ENCODE results near the gene TRAPPC12. TPM values are rescaled to one million over a fixed set of nuclear protein-coding genes. Genes with fewer than 3 reads are reported as not detected.

The TRAPPC12 gene
- total RNA-seq, 1 donor from 2014 or later = 130 TPM

DNA sequence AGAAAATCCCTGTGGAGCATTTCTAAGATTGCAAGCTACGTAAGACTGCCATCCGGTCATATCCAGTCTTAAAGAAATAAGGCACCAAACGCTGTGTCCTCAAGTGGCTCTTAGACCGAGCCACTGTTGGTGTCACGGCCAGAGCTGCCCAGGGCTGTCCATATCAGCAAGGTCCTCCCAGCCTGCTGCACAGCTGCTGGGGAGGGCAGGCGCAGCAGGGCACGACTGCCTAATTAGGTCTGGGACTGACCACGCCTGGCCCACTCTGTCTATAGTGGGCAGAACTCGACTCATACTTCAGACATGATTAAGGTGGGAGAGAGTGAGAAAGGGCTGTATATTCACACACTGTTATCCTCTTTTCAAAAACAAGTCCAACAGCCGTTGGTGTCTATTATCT lies 41.2 kb upstream of the TRAPPC12 start:
- TF ChIP-seq, protein P1, sequence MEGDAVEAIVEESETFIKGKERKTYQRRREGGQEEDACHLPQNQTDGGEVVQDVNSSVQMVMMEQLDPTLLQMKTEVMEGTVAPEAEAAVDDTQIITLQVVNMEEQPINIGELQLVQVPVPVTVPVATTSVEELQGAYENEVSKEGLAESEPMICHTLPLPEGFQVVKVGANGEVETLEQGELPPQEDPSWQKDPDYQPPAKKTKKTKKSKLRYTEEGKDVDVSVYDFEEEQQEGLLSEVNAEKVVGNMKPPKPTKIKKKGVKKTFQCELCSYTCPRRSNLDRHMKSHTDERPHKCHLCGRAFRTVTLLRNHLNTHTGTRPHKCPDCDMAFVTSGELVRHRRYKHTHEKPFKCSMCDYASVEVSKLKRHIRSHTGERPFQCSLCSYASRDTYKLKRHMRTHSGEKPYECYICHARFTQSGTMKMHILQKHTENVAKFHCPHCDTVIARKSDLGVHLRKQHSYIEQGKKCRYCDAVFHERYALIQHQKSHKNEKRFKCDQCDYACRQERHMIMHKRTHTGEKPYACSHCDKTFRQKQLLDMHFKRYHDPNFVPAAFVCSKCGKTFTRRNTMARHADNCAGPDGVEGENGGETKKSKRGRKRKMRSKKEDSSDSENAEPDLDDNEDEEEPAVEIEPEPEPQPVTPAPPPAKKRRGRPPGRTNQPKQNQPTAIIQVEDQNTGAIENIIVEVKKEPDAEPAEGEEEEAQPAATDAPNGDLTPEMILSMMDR (IDR thresholded peaks at IDR 0.05; ENCODE audit: partially characterized antibody, unreplicated experiment) = no peak
- Mint-ChIP-seq H3K4me1 (ENCODE audit: low read depth, unreplicated experiment) (peaks cover 2% of the 10 kb centered on the region), H3K4me3 (ENCODE audit: unreplicated experiment) (no peak overlapping the region), H3K27me3 (ENCODE audit: unreplicated experiment) (peaks cover 1% of the 10 kb centered on the region), H3K27ac (ENCODE audit: unreplicated experiment) (no peak overlapping the region), H3K9me3 (ENCODE audit: unreplicated experiment) (no peaks in the 10 kb centered on the region), H3K36me3 (ENCODE audit: unreplicated experiment) (no peaks in the 10 kb centered on the region)
- DNase-seq = no peak

DNA sequence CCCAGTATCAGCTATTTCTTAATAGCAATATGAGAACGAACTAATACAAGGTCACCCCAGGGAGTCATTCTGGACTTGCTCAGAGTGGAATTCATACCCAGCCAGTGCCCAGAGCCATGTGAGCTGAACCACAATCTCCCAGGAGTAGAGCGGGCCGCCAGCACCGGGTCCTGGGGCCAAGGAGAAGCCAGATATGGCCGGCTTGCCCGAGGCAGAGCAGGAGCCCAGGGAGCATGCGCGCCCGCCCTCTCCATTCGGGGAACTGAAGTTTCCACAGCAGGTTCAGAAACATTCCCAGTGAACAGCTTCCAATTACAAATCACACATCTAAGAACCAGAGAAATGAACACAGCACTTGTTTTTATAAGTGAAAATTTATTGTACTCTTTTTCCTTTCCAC lies 39.4 kb upstream of the TRAPPC12 start:
- TF ChIP-seq, protein P1 (IDR thresholded peaks at IDR 0.05; ENCODE audit: partially characterized antibody, unreplicated experiment) = no peak
- Mint-ChIP-seq H3K4me1 (ENCODE audit: low read depth, unreplicated experiment) (peaks cover 2% of the 10 kb centered on the region), H3K9me3 (ENCODE audit: unreplicated experiment) (no peaks in the 10 kb centered on the region), H3K27me3 (ENCODE audit: unreplicated experiment) (peaks cover 1% of the 10 kb centered on the region), H3K4me3 (ENCODE audit: unreplicated experiment) (no peak overlapping the region), H3K36me3 (ENCODE audit: unreplicated experiment) (no peaks in the 10 kb centered on the region), H3K27ac (ENCODE audit: unreplicated experiment) (no peak overlapping the region)
- no peak for DNase-seq

DNA sequence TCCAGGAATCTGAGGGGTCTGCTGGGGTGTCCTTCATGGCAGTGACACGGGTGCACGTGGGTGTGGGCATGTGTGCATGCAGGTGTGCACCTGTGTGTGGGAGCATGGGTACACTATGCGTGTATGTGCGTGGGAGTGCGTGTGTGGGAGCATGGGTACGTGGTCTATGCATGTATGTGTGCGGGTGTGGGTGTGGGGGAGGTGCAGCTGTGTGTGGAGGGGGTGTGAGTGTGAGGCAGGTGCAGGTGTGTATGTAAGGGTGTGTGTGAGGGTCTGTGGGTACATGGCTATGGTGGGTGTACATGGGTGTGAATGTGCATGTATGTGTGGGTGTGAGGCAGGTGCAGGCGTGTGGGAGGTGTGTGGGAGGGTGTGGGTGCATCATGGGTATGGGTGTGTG lies 38.2 kb upstream of the TRAPPC12 start:
- H3K4me3 Mint-ChIP-seq (ENCODE audit: unreplicated experiment) = no peak overlapping the region
- peaks cover 1% of the 10 kb centered on the region for H3K27me3 Mint-ChIP-seq (ENCODE audit: unreplicated experiment)

DNA sequence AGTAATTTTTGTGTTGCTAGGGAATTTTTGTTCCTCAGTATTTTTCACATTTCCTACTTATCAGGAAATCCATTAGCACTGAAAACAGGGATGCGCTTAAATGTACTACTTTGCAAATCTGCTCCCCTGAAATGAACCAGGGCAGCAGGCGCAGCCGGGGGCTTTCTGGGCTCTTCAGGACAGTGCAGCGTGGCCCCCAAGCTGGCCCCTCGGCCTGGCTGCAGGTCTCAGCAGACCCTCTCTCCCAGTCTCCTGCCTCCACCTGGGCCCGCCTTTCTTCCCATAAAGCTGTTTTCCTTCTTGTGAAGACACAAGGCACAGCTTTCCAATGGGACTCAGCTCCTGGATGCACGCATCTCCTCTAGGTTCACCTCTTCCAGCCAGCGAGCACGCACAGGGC lies 37.2 kb upstream of the TRAPPC12 start:
- H3K27me3 Mint-ChIP-seq (ENCODE audit: unreplicated experiment) = peaks cover 1% of the 10 kb centered on the region
- no peak overlapping the region for H3K27ac Mint-ChIP-seq (ENCODE audit: unreplicated experiment)
- no peak overlapping the region for H3K4me3 Mint-ChIP-seq (ENCODE audit: unreplicated experiment)
- no peak for DNase-seq
- no peaks in the 10 kb centered on the region for H3K9me3 Mint-ChIP-seq (ENCODE audit: unreplicated experiment)
- TF ChIP-seq, protein P1 (IDR thresholded peaks at IDR 0.05; ENCODE audit: partially characterized antibody, unreplicated experiment) = no peak
- H3K4me1 Mint-ChIP-seq (ENCODE audit: low read depth, unreplicated experiment) = peaks cover 2% of the 10 kb centered on the region
- H3K36me3 Mint-ChIP-seq (ENCODE audit: unreplicated experiment) = peaks cover 11% of the 10 kb centered on the region

More for the DNA sequence above, 38.2 kb upstream of the TRAPPC12 start:
- TF ChIP-seq, protein P1 (IDR thresholded peaks at IDR 0.05; ENCODE audit: partially characterized antibody, unreplicated experiment) = no peak
- Mint-ChIP-seq H3K4me1 (ENCODE audit: low read depth, unreplicated experiment) (peaks cover 2% of the 10 kb centered on the region), H3K36me3 (ENCODE audit: unreplicated experiment) (peaks cover under 1% of the 10 kb centered on the region), H3K27ac (ENCODE audit: unreplicated experiment) (no peak overlapping the region), H3K9me3 (ENCODE audit: unreplicated experiment) (no peaks in the 10 kb centered on the region)
- DNase-seq = no peak

DNA sequence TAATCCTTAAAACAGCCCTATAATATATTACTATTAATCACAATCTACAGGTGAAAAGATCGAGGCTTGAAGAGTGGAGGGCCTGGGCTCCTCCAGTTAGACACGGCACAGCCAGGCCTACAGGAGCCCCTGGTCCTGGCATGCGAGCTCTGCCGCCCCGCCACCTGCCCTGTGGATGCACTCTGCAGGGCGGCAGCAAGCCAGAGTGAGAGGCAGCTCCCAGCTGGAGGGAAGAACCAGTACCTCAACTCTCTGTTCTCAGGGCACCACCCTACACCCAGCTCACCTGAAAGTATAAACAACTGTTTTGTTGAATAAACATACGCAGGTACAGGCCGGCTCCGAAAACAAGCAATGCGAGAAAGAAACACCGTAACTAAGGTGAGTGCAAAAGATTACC lies 36.5 kb upstream of the TRAPPC12 start:
- H3K9me3 Mint-ChIP-seq (ENCODE audit: unreplicated experiment) = peaks cover 3% of the 10 kb centered on the region
- TF ChIP-seq, protein P1 (IDR thresholded peaks at IDR 0.05; ENCODE audit: partially characterized antibody, unreplicated experiment) = no peak
- H3K36me3 Mint-ChIP-seq (ENCODE audit: unreplicated experiment) = peaks cover 17% of the 10 kb centered on the region
- no peak overlapping the region for H3K4me3 Mint-ChIP-seq (ENCODE audit: unreplicated experiment)
- peaks cover 1% of the 10 kb centered on the region for H3K27me3 Mint-ChIP-seq (ENCODE audit: unreplicated experiment)
- no peak for DNase-seq
- no peak overlapping the region for H3K27ac Mint-ChIP-seq (ENCODE audit: unreplicated experiment)
- H3K4me1 Mint-ChIP-seq (ENCODE audit: low read depth, unreplicated experiment) = peaks cover 9% of the 10 kb centered on the region

Data from glutamatergic neuron (in vitro differentiated cells).